HepG2 (cell line): ENCODE data around the gene CEACAM16.

ENCODE experiments used
- CBX2 ChIP-seq, 2 experiments: fragments of 200-600 bp in 1 of 2; sonication (generic); formaldehyde crosslinking in 1 of 2; IDR thresholded peaks; 2 replicates each; pipeline versions ENCODE4 v1.7.0 to v1.8.1; 2018 to 2022; ENCODE audit warnings: low read depth in 2 of 2, low read length in 1 of 2, mild to moderate bottlenecking in 1 of 2, missing genetic modification reagents in 1 of 2
- EP300 ChIP-seq, 3 experiments: sonication (generic) in 1 of 3; formaldehyde crosslinking in 1 of 3; IDR thresholded peaks; 2 replicates each; pipeline versions ENCODE4 v1.5.1 to v1.6.1; 2011 to 2020; ENCODE audit warnings: low read depth in 2 of 3, low read length in 2 of 3, borderline replicate concordance in 1 of 3, improper control_type of control experiment in 1 of 3, mild to moderate bottlenecking in 1 of 3, missing genetic modification reagents in 1 of 3, moderate library complexity in 1 of 3
- GATAD2A ChIP-seq: IDR thresholded peaks from 2 replicates; pipeline ENCODE4 v1.6.1; 2016
- HNF4G ChIP-seq, 2 experiments: sonication (generic) in 1 of 2; formaldehyde crosslinking in 1 of 2; IDR thresholded peaks; 2 replicates each; pipeline versions ENCODE4 v1.4.0 to v1.6.1; 2011 to 2020; ENCODE audit warnings: borderline replicate concordance in 2 of 2, low read depth in 2 of 2, mild to moderate bottlenecking in 2 of 2, low read length in 1 of 2, missing genetic modification reagents in 1 of 2, moderate library complexity in 1 of 2
- JUND ChIP-seq: sonication (generic); formaldehyde crosslinking; IDR thresholded peaks from 2 replicates; pipeline ENCODE4 v1.8.0; 2022; ENCODE audit warnings: mild to moderate bottlenecking, missing genetic modification reagents
- MAFK ChIP-seq, 2 experiments: IDR thresholded peaks in 1 of 2; conservative IDR thresholded peaks in 1 of 2; 2 replicates each; pipeline ENCODE4 v1.6.1; 2011; ENCODE audit warnings: improper control_type of control experiment in 2 of 2, low read length in 2 of 2
- REST ChIP-seq, 2 experiments: IDR thresholded peaks; 2 replicates each; pipeline ENCODE4 v1.6.1; 2011 to 2012; ENCODE audit warnings: low read length in 2 of 2, borderline replicate concordance in 1 of 2, low read depth in 1 of 2, mild to moderate bottlenecking in 1 of 2, moderate library complexity in 1 of 2
- RFX3 ChIP-seq: IDR thresholded peaks from 2 replicates; pipeline ENCODE4 v1.6.1; 2016; ENCODE audit warnings: missing biosample characterization, missing genetic modification reagents
- ZBTB21 ChIP-seq: sonication (generic); formaldehyde crosslinking; IDR thresholded peaks from 2 replicates; pipeline ENCODE4 v1.4.0; 2020; ENCODE audit warnings: missing genetic modification reagents

GRCh38 chr19:44731622-44732021 lies 32.7 kb downstream of the CEACAM16 start:
- TF ChIP-seq REST (IDR thresholded peaks at IDR 0.05; ENCODE audit: borderline replicate concordance in 1 of 2, low read depth in 1 of 2, low read length in 2 of 2) (no peak), HNF4G (IDR thresholded peaks at IDR 0.05; ENCODE audit: borderline replicate concordance, low read depth, low read length) (no peak), HNF4G (CRISPR knock-in tag; IDR thresholded peaks at IDR 0.05; ENCODE audit: borderline replicate concordance, low read depth) (no peak), EP300 (IDR thresholded peaks at IDR 0.05; ENCODE audit: low read depth in 2 of 2, low read length in 2 of 2) (no peak), EP300 (CRISPR knock-in tag; IDR thresholded peaks at IDR 0.05; ENCODE audit: borderline replicate concordance) (no peak), MAFK (conservative IDR thresholded peaks at IDR 0.05 in 1 of 2, IDR thresholded peaks at IDR 0.05 in 1 of 2; ENCODE audit: low read length in 2 of 2) (no peak), CBX2 (IDR thresholded peaks at IDR 0.05; ENCODE audit: low read depth, low read length) (no peak), CBX2 (CRISPR knock-in tag; IDR thresholded peaks at IDR 0.05; ENCODE audit: low read depth) (no peak), RFX3 (CRISPR knock-in tag) (no peak), GATAD2A (CRISPR knock-in tag) (no peak), ZBTB21 (CRISPR knock-in tag) (no peak), JUND (CRISPR knock-in tag) (no peak)
